Lung (tissue), 16 donors: Measurements from ENCODE around the gene GJD3. TPM values are rescaled to one million over a fixed set of nuclear protein-coding genes. Genes with fewer than 3 reads are reported as not detected.
"Not testable (repeated sequence)": the region's sequence is repeated elsewhere in the genome, so short reads cannot be mapped to it uniquely, and the experiment has no call there.

Experiments
- ATAC-seq: fragments of 200-7000 bp; cut with Tn5 transposase; one replicate; pipeline ENCODE4 v1.9.1; 2020; ENCODE audit warnings: moderate number of reproducible peaks; ENCODE audit not compliant: insufficient read depth, low FRiP score
- DNase-seq, 3 donors: peaks; one replicate each; pipeline ENCODE4 v3.0.0-alpha.2; 2013 to 2017
- H3K27ac ChIP-seq, 2 donors: one replicate each; pipeline ENCODE4 v1.5.1; 2013; ENCODE audit warnings: mild to moderate bottlenecking in 2 of 2, moderate library complexity in 2 of 2, control low read depth in 1 of 2, inconsistent platforms in 1 of 2, low read depth in 1 of 2, low read length in 1 of 2
- H3K27me3 ChIP-seq, 3 donors: one replicate each; pipeline ENCODE4 v1.5.1; 2013; ENCODE audit warnings: low read length in 2 of 3; ENCODE audit not compliant: control insufficient read depth in 3 of 3, insufficient read depth in 3 of 3
- H3K36me3 ChIP-seq, 4 donors: one replicate each; pipeline ENCODE4 v1.5.1; 2013; ENCODE audit warnings: low read length in 4 of 4, mild to moderate bottlenecking in 1 of 4, moderate library complexity in 1 of 4; ENCODE audit not compliant: control insufficient read depth in 4 of 4, insufficient read depth in 4 of 4
- H3K4me1 ChIP-seq, 5 donors: one replicate each; pipeline ENCODE4 v1.5.1; 2013; ENCODE audit warnings: low read length in 5 of 5, mild to moderate bottlenecking in 2 of 5, moderate library complexity in 1 of 5; ENCODE audit not compliant: control insufficient read depth in 5 of 5, insufficient read depth in 5 of 5
- H3K4me3 ChIP-seq: one replicate; pipeline ENCODE4 v1.5.1; 2013; ENCODE audit warnings: mild to moderate bottlenecking, control low read depth, moderate library complexity
- H3K9ac ChIP-seq, 2 donors: one replicate each; pipeline ENCODE4 v1.5.1; 2013; ENCODE audit warnings: low read length in 2 of 2, control low read depth in 1 of 2; ENCODE audit not compliant: insufficient read depth in 1 of 2
- H3K9me3 ChIP-seq, 4 donors: one replicate each; pipeline ENCODE4 v1.5.1; 2013; ENCODE audit warnings: low read length in 3 of 4, mild to moderate bottlenecking in 1 of 4, moderate library complexity in 1 of 4; ENCODE audit not compliant: control insufficient read depth in 4 of 4, insufficient read depth in 3 of 4
- WGBS, 2 donors: extraction: QIAGEN DNeasy Blood & Tissue Kit; methylation state at CpG; one replicate each; pipeline ENCODE4 v1.1.7; 2013; 5-methylcytosine and 5-hydroxymethylcytosine counted together
- long read RNA-seq, 5 donors: transcript quantifications; one replicate each; lab custom pipeline, GENCODE V29; 2026
- polyA plus RNA-seq, 2 donors: library from polyadenylated mRNA; stranded (reverse); fragments of 200-250 nt; gene quantifications; one replicate each; pipeline ENCODE4 v1.2.1, GENCODE V29; 2013
- total RNA-seq, 2 donors: library from RNA; depleted of rRNA in 1 of 2; stranded (reverse); fragments of >200 nt in 1 of 2; gene quantifications; one replicate each; pipeline ENCODE4 v1.2.1, GENCODE V29; 2014 to 2021
- TF ChIP-seq, protein P1 (sequence below): IDR thresholded peaks from 2 replicates; pipeline ENCODE4 v1.5.1; 2012; ENCODE audit warnings: mild to moderate bottlenecking; ENCODE audit errors: control extremely low read depth, extremely low read depth
- donor health status: control.
- donor health status: control.
- donor health status: Bipolar disorder and iron deficiency.
- donor health status: healthy.
- donor health status: DM: yes; HTN: yes; CAD: no.

Gene GJD3
- total RNA-seq (1 to 10 TPM in 1 of 2 donors, not detected in 1; 3.6 TPM), polyA plus RNA-seq (1 to 10 TPM in 1 of 2 donors, under 1 TPM in 1; 0.53 to 1.4 TPM)
- long read RNA-seq, donor 1, result 0 reads
- long read RNA-seq, donor 2, result 0 reads
- long read RNA-seq, donor 3, partial matches to known transcripts, result 0 of 2 reads
- long read RNA-seq, donor 3, other reads (novel, unspliced or antisense), result 0 of 2 reads
- long read RNA-seq, donor 4, result 0 reads
- long read RNA-seq, donor 5, result 0 reads

DNA sequence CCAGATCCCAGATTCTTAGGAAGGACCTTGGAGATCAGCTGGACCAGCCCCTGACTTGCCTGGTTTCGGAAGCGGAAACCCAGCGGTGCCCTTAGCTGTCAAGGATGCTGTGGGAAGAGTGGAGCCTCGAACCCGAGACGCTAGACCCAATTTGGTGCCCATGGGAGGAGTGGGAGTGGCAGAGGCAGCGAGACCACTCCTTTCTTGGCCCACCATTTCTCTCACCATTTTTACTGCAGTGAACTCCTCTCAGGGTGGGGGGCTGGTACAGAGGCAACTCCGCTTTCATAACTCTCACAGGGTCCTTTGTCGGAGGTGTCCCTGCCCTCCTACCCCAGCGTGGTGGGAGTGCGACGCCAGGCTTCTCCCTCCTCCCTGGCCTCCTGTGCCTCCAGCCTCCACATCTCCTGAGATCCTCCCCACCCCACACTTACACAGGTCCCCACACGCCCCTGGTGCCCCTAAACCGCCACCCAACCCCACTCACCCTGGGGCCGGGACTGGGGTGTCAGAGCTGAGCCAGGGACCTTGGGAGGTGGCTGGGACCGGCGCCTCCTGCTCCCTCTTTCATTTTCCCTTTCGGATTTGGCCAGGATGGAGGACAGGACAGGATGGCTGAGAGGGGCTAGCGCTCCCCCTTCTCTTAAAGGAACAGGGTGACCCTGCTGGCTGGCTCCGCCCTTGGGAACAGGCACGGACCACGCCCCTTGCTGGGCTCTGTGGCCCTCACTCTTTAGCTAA is at the start of gene GJD3:
GJD3 (minus strand) TSS at position 617 of the 741 bp plus-strand sequence. CDS start 922 bp downstream, outside the sequence.
- Histone ChIP-seq H3K27ac (peak within 1 kb of the TSS in 1 of 2 donors; percentile 17), H3K27me3 (peaks cover 0 to 29% (median 18%) of the 10 kb centered on the region in 3 donors), H3K4me1 (peaks cover 0 to 10% (median 0%) of the 10 kb centered on the region in 5 donors), H3K4me3 (peak within 1 kb of the TSS; percentile 55), H3K36me3 (no peaks in the 10 kb centered on the region), H3K9me3 (peaks cover 0 to 1% (median 0%) of the 10 kb centered on the region in 4 donors), H3K9ac (no peak within 1 kb of the TSS)
- TF ChIP-seq, protein P1, sequence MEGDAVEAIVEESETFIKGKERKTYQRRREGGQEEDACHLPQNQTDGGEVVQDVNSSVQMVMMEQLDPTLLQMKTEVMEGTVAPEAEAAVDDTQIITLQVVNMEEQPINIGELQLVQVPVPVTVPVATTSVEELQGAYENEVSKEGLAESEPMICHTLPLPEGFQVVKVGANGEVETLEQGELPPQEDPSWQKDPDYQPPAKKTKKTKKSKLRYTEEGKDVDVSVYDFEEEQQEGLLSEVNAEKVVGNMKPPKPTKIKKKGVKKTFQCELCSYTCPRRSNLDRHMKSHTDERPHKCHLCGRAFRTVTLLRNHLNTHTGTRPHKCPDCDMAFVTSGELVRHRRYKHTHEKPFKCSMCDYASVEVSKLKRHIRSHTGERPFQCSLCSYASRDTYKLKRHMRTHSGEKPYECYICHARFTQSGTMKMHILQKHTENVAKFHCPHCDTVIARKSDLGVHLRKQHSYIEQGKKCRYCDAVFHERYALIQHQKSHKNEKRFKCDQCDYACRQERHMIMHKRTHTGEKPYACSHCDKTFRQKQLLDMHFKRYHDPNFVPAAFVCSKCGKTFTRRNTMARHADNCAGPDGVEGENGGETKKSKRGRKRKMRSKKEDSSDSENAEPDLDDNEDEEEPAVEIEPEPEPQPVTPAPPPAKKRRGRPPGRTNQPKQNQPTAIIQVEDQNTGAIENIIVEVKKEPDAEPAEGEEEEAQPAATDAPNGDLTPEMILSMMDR, result no peak
- ATAC-seq, result no peak
- 56 to 76% methylated on average over 22 of the region's 22 CpGs for WGBS, 2 donors
- DNase-seq, result peak in 2 of 3 donors; percentile 25 to 38

DNA sequence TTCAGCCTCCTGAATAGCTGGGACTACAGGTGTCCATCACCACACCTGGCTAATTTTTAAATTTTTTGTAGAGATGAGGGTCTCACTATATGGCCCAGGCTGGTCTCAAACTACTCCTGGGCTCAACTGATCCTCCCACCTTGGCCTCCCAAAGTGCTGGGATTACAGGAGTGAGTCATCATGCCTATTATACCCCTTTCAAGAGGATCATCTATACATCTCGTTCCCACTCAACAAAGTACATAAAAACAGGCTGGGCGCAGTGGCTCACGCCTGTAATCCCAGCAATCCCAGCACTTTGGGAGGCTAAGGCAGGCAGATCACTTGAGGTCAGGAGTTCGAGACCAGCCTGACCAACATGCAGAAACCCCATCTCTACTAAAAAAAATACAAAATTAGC is 49.8 kb upstream of the GJD3 start:
- not testable (repeated sequence) for H3K27me3 ChIP-seq, DNase-seq, H3K9ac ChIP-seq, H3K4me3 ChIP-seq, H3K9me3 ChIP-seq, H3K27ac ChIP-seq, ATAC-seq
- Histone ChIP-seq H3K4me1 (peaks cover 0 to 23% (median 0%) of the 10 kb centered on the region in 5 donors), H3K36me3 (peaks cover 0 to 12% (median 0%) of the 10 kb centered on the region in 4 donors)
- 87 to 98% methylated on average over 4 of the region's 4 CpGs for WGBS, 2 donors

DNA sequence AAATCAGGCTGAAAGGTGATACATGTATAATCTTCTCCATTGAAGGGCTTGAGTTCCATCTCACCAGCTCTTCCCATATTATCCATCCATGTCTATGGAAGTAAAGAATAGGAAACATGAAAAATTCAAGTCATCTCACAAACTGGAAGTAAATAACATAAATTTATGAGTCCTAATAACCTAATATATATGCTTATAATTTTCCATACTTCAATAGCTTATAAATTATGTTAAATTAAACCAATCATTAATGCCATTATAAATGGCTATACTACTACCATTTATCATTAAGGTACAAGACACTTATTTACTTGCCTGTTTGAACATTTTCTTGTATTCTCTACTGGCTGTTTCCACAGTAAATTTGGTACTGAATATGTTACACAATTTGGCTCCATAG is 48.3 kb upstream of the GJD3 start:
- peaks cover 0 to 23% (median 0%) of the 10 kb centered on the region in 5 donors for H3K4me1 ChIP-seq
- DNase-seq, result no peak
- TF ChIP-seq, protein P1, result no peak
- H3K27ac ChIP-seq, result no peak overlapping the region
- H3K4me3 ChIP-seq, result no peak overlapping the region
- no peaks in the 10 kb centered on the region for H3K27me3 ChIP-seq
- peaks cover 0 to 12% (median 0%) of the 10 kb centered on the region in 4 donors for H3K36me3 ChIP-seq
- H3K9me3 ChIP-seq, result no peaks in the 10 kb centered on the region
- ATAC-seq, result no peak
- H3K9ac ChIP-seq, result no peak overlapping the region

GRCh38 chr17:40411821-40412220 is 47.3 kb upstream of the GJD3 start:
- Histone ChIP-seq H3K27me3 (no peaks in the 10 kb centered on the region), H3K27ac (no peak overlapping the region), H3K9me3 (no peaks in the 10 kb centered on the region), H3K4me3 (no peak overlapping the region), H3K9ac (no peak overlapping the region), H3K36me3 (peaks cover 0 to 12% (median 0%) of the 10 kb centered on the region in 4 donors), H3K4me1 (peaks cover 0 to 18% (median 0%) of the 10 kb centered on the region in 5 donors)
- DNase-seq (no peak), ATAC-seq (no peak)
- WGBS, 2 donors, result 95 to 97% methylated on average over 4 of the region's 4 CpGs
- TF ChIP-seq, protein P1, result no peak
